SK-N-SH (cell line): ENCODE results near the gene GAS1. TPM values are rescaled to one million over a fixed set of nuclear protein-coding genes. Genes with fewer than 3 reads are reported as not detected.

Experiments
- CTCF ChIA-PET: fragments of 300-600, 350-600 bp; formaldehyde crosslinking; extraction: SDS; loops from one replicate; lab custom pipeline; 2021; lab: Yijun Ruan, JAX
- POLR2A ChIA-PET: fragments of 350-600 bp; sonication (Branson Sonifier 250); formaldehyde crosslinking; extraction: SDS; loops from one replicate; lab custom pipeline; 2020; ENCODE audit warnings: antibody characterized with exemption, inconsistent platforms; lab: Yijun Ruan, JAX
- DNase-seq: peaks from one replicate; pipeline ENCODE4 v3.0.0; 2012
- H2AFZ ChIP-seq: fragments of 200-600 bp; sonication (generic); 2 replicates; pipeline ENCODE4 v1.8.1; 2016; ENCODE audit warnings: antibody characterized with exemption, mild to moderate bottlenecking, low read depth
- H3F3A ChIP-seq: fragments of 200-600 bp; sonication (generic); replicated peaks from 2 replicates; pipeline ENCODE3; 2016; ENCODE audit warnings: antibody characterized with exemption, mild to moderate bottlenecking; ENCODE audit not compliant: insufficient read depth
- H3K27ac ChIP-seq, 2 experiments: fragments of 200-500 bp in 1 of 2; fragments of 200-600 bp in 1 of 2; sonication (Bioruptor generic) in 1 of 2; sonication (generic), shearing (Covaris generic) in 1 of 2; 2 replicates each; pipeline versions ENCODE4 v1.5.1 to v1.6.1; 2014 to 2016; ENCODE audit warnings: low read depth in 2 of 2, inconsistent platforms in 1 of 2, low read length in 1 of 2, mild to moderate bottlenecking in 1 of 2, mixed read lengths in 1 of 2
- H3K27me3 ChIP-seq: fragments of 200-600 bp; sonication (generic), shearing (Covaris generic); 2 replicates; pipeline ENCODE4 v1.6.1; 2016; ENCODE audit warnings: mixed run types; ENCODE audit not compliant: insufficient read depth
- H3K36me3 ChIP-seq, 2 experiments: fragments of 200-500 bp in 1 of 2; fragments of 200-600 bp in 1 of 2; sonication (Bioruptor generic) in 1 of 2; sonication (generic) in 1 of 2; replicated peaks in 1 of 2; 2 replicates each; pipeline versions ENCODE3 to v1.5.1; 2014 to 2016; ENCODE audit warnings: low read length in 1 of 2, mild to moderate bottlenecking in 1 of 2; ENCODE audit not compliant: insufficient read depth in 2 of 2, control insufficient read depth in 1 of 2
- H3K4me1 ChIP-seq, 2 experiments: fragments of 200-500 bp in 1 of 2; fragments of 200-600 bp in 1 of 2; sonication (Bioruptor generic) in 1 of 2; sonication (generic), shearing (Covaris generic) in 1 of 2; 2 replicates each; pipeline versions ENCODE4 v1.5.1 to v1.6.1; 2014 to 2016; ENCODE audit warnings: low read depth in 1 of 2, low read length in 1 of 2, mixed run types in 1 of 2; ENCODE audit not compliant: insufficient read depth in 2 of 2, control insufficient read depth in 1 of 2
- H3K4me2 ChIP-seq: fragments of 200-600 bp; sonication (generic), shearing (Covaris generic); 2 replicates; pipeline ENCODE4 v1.6.1; 2017; ENCODE audit warnings: mixed run types
- H3K4me3 ChIP-seq, 2 experiments: fragments of 200-500 bp in 1 of 2; fragments of 200-600 bp in 1 of 2; sonication (Bioruptor generic) in 1 of 2; sonication (generic), shearing (Covaris generic) in 1 of 2; 2 replicates each; pipeline versions ENCODE4 v1.5.1 to v1.8.1; 2014 to 2016; ENCODE audit warnings: low read depth in 2 of 2, inconsistent platforms in 1 of 2, low read length in 1 of 2, mild to moderate bottlenecking in 1 of 2, mixed read lengths in 1 of 2, moderate library complexity in 1 of 2
- H3K79me2 ChIP-seq: fragments of 200-600 bp; sonication (generic); 2 replicates; pipeline ENCODE4 v1.8.1; 2017; ENCODE audit warnings: mild to moderate bottlenecking; ENCODE audit not compliant: insufficient read depth
- H3K9ac ChIP-seq: fragments of 200-600 bp; sonication (generic); 2 replicates; pipeline ENCODE4 v1.6.1; 2017; ENCODE audit warnings: mixed run types
- H3K9me2 ChIP-seq: fragments of 200-600 bp; sonication (generic); 2 replicates; pipeline ENCODE4 v1.6.1; 2017; ENCODE audit warnings: mixed run types
- H3K9me3 ChIP-seq: fragments of 200-600 bp; sonication (generic); 2 replicates; pipeline ENCODE4 v1.6.1; 2017; ENCODE audit warnings: mixed run types, mild to moderate bottlenecking, moderate library complexity
- H4K20me1 ChIP-seq: fragments of 200-600 bp; sonication (generic); 2 replicates; pipeline ENCODE4 v1.6.1; 2017; ENCODE audit warnings: mild to moderate bottlenecking, mixed run types; ENCODE audit not compliant: insufficient read depth
- EP300 ChIP-seq, 2 experiments: IDR thresholded peaks; 2 replicates each; pipeline versions ENCODE4 v1.4.0 to v1.6.1; 2012; ENCODE audit warnings: borderline replicate concordance in 1 of 2, low read depth in 1 of 2, low read length in 1 of 2
- FOSL2 ChIP-seq: IDR thresholded peaks from 2 replicates; pipeline ENCODE4 v1.4.0; 2012; ENCODE audit warnings: low read depth, mild to moderate bottlenecking, moderate library complexity, borderline replicate concordance
- FOXM1 ChIP-seq: IDR thresholded peaks from 2 replicates; pipeline ENCODE4 v1.4.0; 2012; ENCODE audit warnings: low read depth, mild to moderate bottlenecking
- MXI1 ChIP-seq: IDR thresholded peaks from 2 replicates; pipeline ENCODE4 v1.6.1; 2012; ENCODE audit warnings: mild to moderate bottlenecking, low read depth, low read length, improper control_type of control experiment
- NFIC ChIP-seq: IDR thresholded peaks from 2 replicates; pipeline ENCODE4 v1.4.0; 2012; ENCODE audit warnings: borderline replicate concordance
- PBX3 ChIP-seq: IDR thresholded peaks from 2 replicates; pipeline ENCODE4; 2012
- POLR2AphosphoS5 ChIP-seq: IDR thresholded peaks from 2 replicates; pipeline ENCODE4 v1.6.1; 2012; ENCODE audit warnings: low read depth, low read length
- TAF1 ChIP-seq: IDR thresholded peaks from 2 replicates; pipeline ENCODE4 v1.6.1; 2012; ENCODE audit warnings: low read depth, mild to moderate bottlenecking, low read length, moderate library complexity, borderline replicate concordance
- whole genome bisulfite sequencing: methylation state at CpG from one replicate; pipeline ENCODE4 v1.1.6; 2017; ENCODE audit warnings: low lambda C conversion rate; 5-methylcytosine and 5-hydroxymethylcytosine counted together
- polyA plus RNA-seq, 3 experiments: library from polyadenylated mRNA; depleted of rRNA; stranded (reverse); fragments of >200 nt; gene quantifications; 2 replicates each; pipeline ENCODE4 v1.2.3, GENCODE V29; 2012
- TF ChIP-seq, protein P1 (sequence below): fragments of 150-350 bp; IDR thresholded peaks from 2 replicates; pipeline ENCODE4 v1.6.1; 2017; ENCODE audit warnings: antibody characterized with exemption, low read length, low read depth, borderline replicate concordance
- TF ChIP-seq, protein P2 (sequence below): IDR thresholded peaks from 2 replicates; pipeline ENCODE4 v1.6.1; 2012; ENCODE audit warnings: mild to moderate bottlenecking, low read depth, low read length, moderate library complexity

The GAS1 gene
- polyA plus RNA-seq, 1 of the 3 experiments (the other 2 are of a cell fraction), result 37.8 TPM

DNA sequence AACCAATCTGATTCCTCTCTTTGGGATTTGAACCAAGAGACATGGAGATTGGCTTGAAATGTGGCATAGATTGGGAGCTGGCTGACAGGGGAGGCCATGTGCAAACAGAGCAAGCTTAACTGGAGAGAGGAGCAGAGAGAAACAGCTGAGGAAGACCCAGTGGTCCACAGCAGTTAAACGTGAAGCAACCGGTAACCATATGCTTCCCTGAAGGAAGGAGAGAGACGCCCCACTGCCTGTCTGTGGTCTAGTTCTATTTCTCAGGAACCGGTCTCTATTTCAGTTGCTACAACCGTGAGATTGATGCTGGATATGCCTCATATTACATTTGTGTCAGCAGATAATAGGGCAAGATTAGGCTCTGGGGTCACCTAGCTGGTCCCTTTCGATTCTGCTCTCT lies 13.6 kb upstream of the GAS1 start:
- H3K9me3 ChIP-seq, result no peaks in the 10 kb centered on the region
- H3K27me3 ChIP-seq, result no peaks in the 10 kb centered on the region
- no peak overlapping the region for H3K4me2 ChIP-seq
- ChIA-PET CTCF (interaction anchor here (0.7 to 1.7 kb wide), 4 partner anchors 27 to 473 kb away, joined by 3 to 4 read pairs (median 3); no protein-coding TSS in a partner anchor), POLR2A (no interaction called here)
- no peak overlapping the region for H3K4me3 ChIP-seq
- no peak overlapping the region for H2AFZ ChIP-seq
- H3K4me1 ChIP-seq, result peaks cover 0 to 3% of the 10 kb centered on the region in 2 experiments; a peak in 1 of 4 replicates
- H4K20me1 ChIP-seq, result no peaks in the 10 kb centered on the region
- no peak for DNase-seq
- no peak overlapping the region for H3K27ac ChIP-seq
- no peaks in the 10 kb centered on the region for H3F3A ChIP-seq
- no peaks in the 10 kb centered on the region for H3K79me2 ChIP-seq
- WGBS, result 86% methylated on average over 6 of the region's 6 CpGs
- no peaks in the 10 kb centered on the region for H3K36me3 ChIP-seq
- H3K9me2 ChIP-seq, result no peaks in the 10 kb centered on the region
- TF ChIP-seq PBX3 (no peak), MXI1 (no peak), POLR2AphosphoS5 (no peak), TAF1 (no peak), FOXM1 (no peak), EP300 (IDR thresholded peaks at IDR 0.05; ENCODE audit: borderline replicate concordance in 1 of 2, low read depth in 1 of 2, low read length in 1 of 2) (no peak)
- TF ChIP-seq, protein P1, sequence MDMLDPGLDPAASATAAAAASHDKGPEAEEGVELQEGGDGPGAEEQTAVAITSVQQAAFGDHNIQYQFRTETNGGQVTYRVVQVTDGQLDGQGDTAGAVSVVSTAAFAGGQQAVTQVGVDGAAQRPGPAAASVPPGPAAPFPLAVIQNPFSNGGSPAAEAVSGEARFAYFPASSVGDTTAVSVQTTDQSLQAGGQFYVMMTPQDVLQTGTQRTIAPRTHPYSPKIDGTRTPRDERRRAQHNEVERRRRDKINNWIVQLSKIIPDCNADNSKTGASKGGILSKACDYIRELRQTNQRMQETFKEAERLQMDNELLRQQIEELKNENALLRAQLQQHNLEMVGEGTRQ, result no peak
- TF ChIP-seq, protein P2, sequence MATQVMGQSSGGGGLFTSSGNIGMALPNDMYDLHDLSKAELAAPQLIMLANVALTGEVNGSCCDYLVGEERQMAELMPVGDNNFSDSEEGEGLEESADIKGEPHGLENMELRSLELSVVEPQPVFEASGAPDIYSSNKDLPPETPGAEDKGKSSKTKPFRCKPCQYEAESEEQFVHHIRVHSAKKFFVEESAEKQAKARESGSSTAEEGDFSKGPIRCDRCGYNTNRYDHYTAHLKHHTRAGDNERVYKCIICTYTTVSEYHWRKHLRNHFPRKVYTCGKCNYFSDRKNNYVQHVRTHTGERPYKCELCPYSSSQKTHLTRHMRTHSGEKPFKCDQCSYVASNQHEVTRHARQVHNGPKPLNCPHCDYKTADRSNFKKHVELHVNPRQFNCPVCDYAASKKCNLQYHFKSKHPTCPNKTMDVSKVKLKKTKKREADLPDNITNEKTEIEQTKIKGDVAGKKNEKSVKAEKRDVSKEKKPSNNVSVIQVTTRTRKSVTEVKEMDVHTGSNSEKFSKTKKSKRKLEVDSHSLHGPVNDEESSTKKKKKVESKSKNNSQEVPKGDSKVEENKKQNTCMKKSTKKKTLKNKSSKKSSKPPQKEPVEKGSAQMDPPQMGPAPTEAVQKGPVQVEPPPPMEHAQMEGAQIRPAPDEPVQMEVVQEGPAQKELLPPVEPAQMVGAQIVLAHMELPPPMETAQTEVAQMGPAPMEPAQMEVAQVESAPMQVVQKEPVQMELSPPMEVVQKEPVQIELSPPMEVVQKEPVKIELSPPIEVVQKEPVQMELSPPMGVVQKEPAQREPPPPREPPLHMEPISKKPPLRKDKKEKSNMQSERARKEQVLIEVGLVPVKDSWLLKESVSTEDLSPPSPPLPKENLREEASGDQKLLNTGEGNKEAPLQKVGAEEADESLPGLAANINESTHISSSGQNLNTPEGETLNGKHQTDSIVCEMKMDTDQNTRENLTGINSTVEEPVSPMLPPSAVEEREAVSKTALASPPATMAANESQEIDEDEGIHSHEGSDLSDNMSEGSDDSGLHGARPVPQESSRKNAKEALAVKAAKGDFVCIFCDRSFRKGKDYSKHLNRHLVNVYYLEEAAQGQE, result no peak
- no peak overlapping the region for H3K9ac ChIP-seq

DNA sequence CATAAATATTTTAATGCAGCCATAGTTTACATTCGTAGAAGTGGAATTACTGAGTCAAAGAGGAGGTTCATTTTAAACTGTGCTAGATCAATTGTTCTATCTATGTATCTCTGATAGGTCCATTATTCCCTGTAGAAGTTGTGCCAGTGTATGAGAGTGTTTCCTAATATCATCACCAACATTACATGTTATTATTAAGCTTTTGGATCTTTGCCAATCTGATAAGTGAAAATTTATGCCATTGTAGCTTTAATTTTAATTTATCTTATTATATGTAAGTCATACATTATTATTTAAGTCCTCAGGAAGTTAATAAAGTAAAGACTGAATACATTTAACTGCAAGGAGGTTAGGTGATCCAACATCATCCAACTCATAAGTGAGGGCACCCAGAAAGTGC lies 10.9 kb upstream of the GAS1 start:
- H2AFZ ChIP-seq, result no peak overlapping the region
- CTCF ChIA-PET, result interaction anchor here (3.2 kb wide), 1 partner anchor 10 kb away, joined by 11 read pairs; no protein-coding TSS in a partner anchor
- 55% methylated on average over 1 of the region's 1 CpG for WGBS

More for the DNA sequence above, 10.9 kb upstream of the GAS1 start:
- Histone ChIP-seq H4K20me1 (no peaks in the 10 kb centered on the region), H3K27me3 (no peaks in the 10 kb centered on the region), H3K79me2 (no peaks in the 10 kb centered on the region), H3K4me2 (no peak overlapping the region), H3K36me3 (no peaks in the 10 kb centered on the region), H3K4me1 (peaks cover 0 to 3% of the 10 kb centered on the region in 2 experiments; a peak in 1 of 4 replicates), H3K9ac (no peak overlapping the region), H3K9me2 (no peaks in the 10 kb centered on the region), H3K27ac (no peak overlapping the region), H3K9me3 (no peaks in the 10 kb centered on the region), H3F3A (no peaks in the 10 kb centered on the region), H3K4me3 (no peak overlapping the region)
- DNase-seq, result no peak
- TF ChIP-seq FOSL2, result no peak
- peak; percentile 58; the same call in 1 of the 2 replicates for TF ChIP-seq NFIC
- POLR2A ChIA-PET, result no interaction called here
